ENCODE measurements around the gene MTAP.

- no peak for TF ChIP-seq CTCF (IDR thresholded peaks at IDR 0.05)
- TF ChIP-seq POLR2A (IDR thresholded peaks at IDR 0.05) = no peak
Observed at GRCh38 chr9:21779397-21779796, 23.0 kb upstream of the MTAP start.
